ENCODE measurements around the gene MEGF11.

Gene MEGF11

DNA sequence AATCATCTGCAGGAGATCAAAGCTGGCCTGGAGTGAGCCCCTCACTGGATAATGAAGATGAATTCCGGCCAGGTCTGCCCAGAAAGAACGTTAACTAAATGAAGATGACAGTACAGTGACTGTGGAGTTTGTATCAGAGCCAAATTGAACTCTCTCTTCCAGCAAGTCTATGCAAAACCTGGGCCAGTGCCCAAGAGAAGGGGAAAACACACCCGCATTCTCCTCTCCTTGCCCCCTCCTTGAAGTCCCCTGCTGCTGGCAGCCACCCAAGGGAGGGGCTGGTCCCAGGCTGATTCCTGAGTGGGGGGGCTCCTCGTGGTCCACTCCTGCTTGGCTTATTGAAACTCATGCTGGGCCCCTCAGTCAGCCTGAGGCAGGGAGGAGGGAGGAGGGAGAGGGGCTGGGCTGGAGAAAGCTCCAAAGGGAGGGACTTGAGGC is 228.5 kb downstream of the MEGF11 start:
- H3K27ac ChIP-seq = no peak overlapping the region
- H3K4me2 ChIP-seq = peak overlapping the region in 2 of 11 experiments; percentile 12 to 24; a peak in 2 of 22 replicates

DNA sequence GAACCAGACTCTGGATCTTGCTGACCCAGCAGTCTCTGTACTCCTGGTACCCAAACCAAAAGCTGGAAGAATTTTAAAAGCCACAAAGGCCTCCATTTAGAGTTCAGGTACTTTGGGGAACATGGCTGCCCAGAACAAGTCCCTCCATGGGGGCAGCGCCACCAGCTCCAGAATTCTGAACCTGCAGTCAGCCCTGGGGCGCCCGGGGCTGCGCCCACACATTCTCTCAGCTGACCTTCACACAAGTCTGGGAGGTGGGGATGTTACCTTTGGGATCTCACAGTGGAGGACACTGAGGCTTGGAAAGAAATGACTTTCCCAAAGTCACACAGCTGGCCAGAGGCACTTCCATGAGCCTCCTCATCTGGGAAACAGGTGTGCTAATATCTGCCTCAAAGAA is 229.4 kb downstream of the MEGF11 start:
- no peak overlapping the region for H3K9ac ChIP-seq
- peaks cover 0 to 5% (median 0%) of the 10 kb centered on the region in 10 experiments; a peak in 3 of 20 replicates for H3K4me1 ChIP-seq
- no peak overlapping the region for H3K27ac ChIP-seq
- no peak overlapping the region for H3K4me2 ChIP-seq
- no peak overlapping the region for H3K4me3 ChIP-seq
- H3K36me3 ChIP-seq = no peaks in the 10 kb centered on the region
- TF ChIP-seq Cebpa-rat (IDR thresholded peaks at IDR 0.05) = no peak
- H3K27me3 ChIP-seq = no peaks in the 10 kb centered on the region
- no peaks in the 10 kb centered on the region for H3K9me3 ChIP-seq (replicated peaks in 1 of 11)
- no peaks in the 10 kb centered on the region for H4K20me1 ChIP-seq

More for the DNA sequence above, 228.5 kb downstream of the MEGF11 start:
- TF ChIP-seq Cebpa-rat (IDR thresholded peaks at IDR 0.05) = no peak
- no peaks in the 10 kb centered on the region for H3K36me3 ChIP-seq
- no peak overlapping the region for H3K4me3 ChIP-seq
- H3K9me3 ChIP-seq (replicated peaks in 1 of 11) = no peaks in the 10 kb centered on the region
- no peak overlapping the region for H3K9ac ChIP-seq
- H4K20me1 ChIP-seq = no peaks in the 10 kb centered on the region
- H3K4me1 ChIP-seq = peaks cover 0 to 5% (median 0%) of the 10 kb centered on the region in 10 experiments; a peak in 3 of 20 replicates
- H3K27me3 ChIP-seq = no peaks in the 10 kb centered on the region

DNA sequence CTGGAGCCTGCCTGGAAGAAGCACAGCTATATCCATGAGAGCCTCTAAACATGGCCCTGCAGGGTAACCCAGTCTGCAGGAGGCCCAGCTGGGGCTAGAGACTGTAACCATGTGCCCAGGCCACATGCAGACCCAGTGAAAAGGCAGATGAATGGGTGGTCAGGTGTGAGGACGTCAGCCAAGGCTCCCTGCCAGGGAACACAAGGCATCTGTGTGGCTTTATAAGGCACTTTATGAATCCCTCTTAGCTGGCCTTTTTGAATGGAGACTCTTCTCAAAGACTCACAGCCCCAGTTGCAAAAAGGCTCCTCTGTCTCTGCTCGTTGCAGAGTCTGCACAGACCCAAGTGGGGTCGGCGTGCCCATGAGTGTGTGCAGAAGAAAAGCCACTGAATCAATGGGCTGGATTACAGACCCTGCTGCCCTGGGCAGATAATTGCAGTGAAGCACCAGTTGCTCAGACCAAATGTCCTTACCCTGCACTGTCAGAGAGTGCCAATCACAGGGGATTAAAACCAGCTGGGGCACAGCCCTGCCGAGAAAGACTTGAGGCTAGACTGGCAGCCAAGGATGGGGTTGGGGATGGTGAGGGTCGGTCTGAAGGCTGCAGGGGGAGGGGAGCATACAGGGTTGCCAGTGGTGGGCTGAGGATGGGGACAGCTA is 230.1 kb downstream of the MEGF11 start:
- no peak for TF ChIP-seq Cebpa-rat (IDR thresholded peaks at IDR 0.05)
- Histone ChIP-seq H3K9me3 (replicated peaks in 1 of 11) (no peaks in the 10 kb centered on the region), H4K20me1 (no peaks in the 10 kb centered on the region), H3K4me3 (no peak overlapping the region), H3K36me3 (no peaks in the 10 kb centered on the region), H3K4me1 (peaks cover 0 to 8% (median under 1%) of the 10 kb centered on the region in 10 experiments; a peak in 7 of 20 replicates), H3K27me3 (no peaks in the 10 kb centered on the region), H3K9ac (no peak overlapping the region), H3K27ac (no peak overlapping the region), H3K4me2 (no peak overlapping the region)

DNA sequence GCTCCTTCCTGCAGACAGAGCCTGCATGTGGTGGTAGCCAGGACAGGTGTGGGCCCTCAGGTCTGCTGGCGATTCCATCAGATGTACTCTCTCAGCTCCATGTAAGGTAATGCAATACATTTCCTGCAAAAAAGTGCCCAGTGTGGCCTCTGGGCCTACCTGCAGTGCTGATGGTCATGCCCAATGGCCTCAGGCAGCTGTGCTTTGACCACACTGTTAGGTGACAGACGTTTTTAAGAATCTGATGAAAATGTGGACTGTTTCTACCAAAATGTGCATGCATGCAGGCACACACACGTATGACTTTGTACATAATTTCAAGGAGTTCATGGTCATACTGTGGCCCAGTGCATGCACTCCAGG is 231.4 kb downstream of the MEGF11 start:
- no peaks in the 10 kb centered on the region; a peak in 1 of 22 replicates for H4K20me1 ChIP-seq
- H3K4me2 ChIP-seq = no peak overlapping the region
- no peaks in the 10 kb centered on the region for H3K27me3 ChIP-seq
- H3K9ac ChIP-seq = no peak overlapping the region
- no peaks in the 10 kb centered on the region for H3K9me3 ChIP-seq (replicated peaks in 1 of 11)
- H3K4me1 ChIP-seq = peaks cover 0 to 21% (median 11%) of the 10 kb centered on the region in 10 experiments; a peak in 13 of 20 replicates
- no peak overlapping the region for H3K27ac ChIP-seq
- TF ChIP-seq Cebpa-rat (IDR thresholded peaks at IDR 0.05) = no peak
- H3K4me3 ChIP-seq = no peak overlapping the region
- H3K36me3 ChIP-seq = no peaks in the 10 kb centered on the region

DNA sequence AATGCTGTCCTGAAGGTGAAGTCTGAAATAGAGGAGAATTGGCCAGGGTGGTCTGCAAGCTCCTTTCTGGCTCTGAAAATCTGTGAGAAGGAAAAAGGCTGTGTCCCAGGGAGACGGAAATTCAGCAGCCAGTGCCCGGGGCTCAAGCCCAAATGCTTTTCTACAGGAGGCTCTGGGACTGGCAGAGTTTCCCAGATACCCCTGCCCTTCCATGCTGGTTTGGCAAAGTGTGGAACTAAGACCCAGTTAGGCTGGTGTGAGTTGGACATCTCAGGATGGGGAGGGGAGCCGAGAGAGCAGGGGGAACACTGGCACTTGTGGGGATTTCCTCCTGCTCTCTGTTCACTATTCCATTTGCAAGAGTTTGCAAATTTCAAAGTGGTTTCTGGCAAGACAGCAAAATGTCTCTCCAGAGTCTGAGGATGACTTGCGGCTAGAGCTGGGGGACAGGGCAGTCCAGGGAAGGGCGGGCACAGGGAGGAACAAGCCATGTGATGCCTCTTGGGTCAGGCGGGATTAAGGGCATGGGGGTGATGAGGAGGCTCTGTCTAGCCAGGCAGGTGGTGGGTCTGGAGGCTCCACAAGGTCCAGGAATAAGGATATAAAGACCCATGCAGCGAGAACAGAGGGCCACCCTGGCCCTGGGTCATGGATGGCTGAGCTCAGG is 231.9 kb downstream of the MEGF11 start:
- H3K27ac ChIP-seq = no peak overlapping the region
- no peak overlapping the region for H3K4me2 ChIP-seq
- TF ChIP-seq Cebpa-rat (IDR thresholded peaks at IDR 0.05) = no peak
- H3K36me3 ChIP-seq = no peaks in the 10 kb centered on the region
- H3K4me1 ChIP-seq = peaks cover 0 to 23% (median 11%) of the 10 kb centered on the region in 10 experiments; a peak in 13 of 20 replicates
- no peak overlapping the region for H3K4me3 ChIP-seq
- no peak overlapping the region for H3K9ac ChIP-seq
- H4K20me1 ChIP-seq = no peaks in the 10 kb centered on the region; a peak in 1 of 22 replicates
- no peaks in the 10 kb centered on the region for H3K27me3 ChIP-seq
- H3K9me3 ChIP-seq (replicated peaks in 1 of 11) = no peaks in the 10 kb centered on the region

DNA sequence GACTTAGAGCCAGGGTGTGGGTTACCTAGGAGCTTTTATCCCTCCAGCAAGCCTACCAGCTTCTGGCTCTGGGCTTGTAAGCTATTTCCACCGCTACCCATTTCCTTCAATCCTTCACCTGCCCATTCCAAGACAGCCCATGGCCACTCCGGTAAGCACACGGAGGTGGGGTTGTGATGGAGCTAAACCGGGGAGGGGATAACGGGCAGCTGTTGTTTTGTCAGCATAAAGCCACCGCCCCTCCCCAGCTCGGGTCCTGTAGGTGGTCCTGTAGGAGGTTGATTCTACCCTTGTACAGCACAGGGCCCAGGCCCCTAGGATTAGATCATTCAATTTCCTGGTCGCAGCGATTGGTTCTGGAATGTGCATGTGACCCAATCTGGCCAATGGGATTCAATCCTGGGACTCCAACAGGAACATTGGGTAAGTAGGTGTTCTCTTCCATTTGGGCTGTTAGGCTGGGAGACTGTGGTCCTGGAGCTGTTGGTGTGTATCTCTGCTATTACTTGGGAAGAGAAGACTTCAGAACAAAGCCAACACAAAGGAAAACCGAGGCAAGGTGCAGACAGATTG is 233.6 kb downstream of the MEGF11 start:
- H3K27me3 ChIP-seq = no peaks in the 10 kb centered on the region
- TF ChIP-seq Cebpa-rat (IDR thresholded peaks at IDR 0.05) = no peak
- no peak overlapping the region for H3K4me2 ChIP-seq

DNA sequence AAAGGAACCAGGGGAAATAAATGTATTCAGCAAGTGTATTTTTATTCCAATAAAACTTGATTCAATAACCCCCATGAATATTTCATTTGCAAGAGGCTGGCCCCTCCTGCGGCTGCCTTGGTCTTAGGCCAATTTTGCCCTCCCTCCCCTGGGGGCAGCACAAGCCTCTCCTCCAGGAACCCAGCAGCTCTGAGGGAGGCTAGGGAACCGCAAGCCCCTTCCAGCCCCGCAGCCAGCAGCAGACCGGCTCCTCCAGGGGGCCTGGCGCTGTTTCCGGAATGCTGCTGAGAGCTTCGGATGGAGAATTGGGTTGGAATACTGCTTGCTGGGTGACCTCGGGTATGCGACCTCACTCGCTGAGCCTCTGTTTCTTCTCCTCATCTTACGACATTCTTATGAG is 234.2 kb downstream of the MEGF11 start:
- no peak overlapping the region for H3K9ac ChIP-seq
- H3K36me3 ChIP-seq = no peaks in the 10 kb centered on the region
- no peak overlapping the region for H3K27ac ChIP-seq
- no peaks in the 10 kb centered on the region; a peak in 1 of 22 replicates for H4K20me1 ChIP-seq
- TF ChIP-seq Cebpa-rat (IDR thresholded peaks at IDR 0.05) = no peak
- no peak overlapping the region for H3K4me2 ChIP-seq
- H3K4me3 ChIP-seq = no peak overlapping the region
- H3K9me3 ChIP-seq (replicated peaks in 1 of 11) = no peaks in the 10 kb centered on the region
- no peaks in the 10 kb centered on the region for H3K27me3 ChIP-seq
- H3K4me1 ChIP-seq = peaks cover 6 to 31% (median 21%) of the 10 kb centered on the region in 10 experiments; a peak in 17 of 20 replicates

More for the DNA sequence above, 233.6 kb downstream of the MEGF11 start:
- no peak overlapping the region for H3K9ac ChIP-seq
- no peaks in the 10 kb centered on the region for H3K9me3 ChIP-seq (replicated peaks in 1 of 11)
- H3K4me3 ChIP-seq = no peak overlapping the region
- no peaks in the 10 kb centered on the region; a peak in 1 of 22 replicates for H4K20me1 ChIP-seq
- no peaks in the 10 kb centered on the region for H3K36me3 ChIP-seq
- H3K4me1 ChIP-seq = peaks cover 2 to 26% (median 16%) of the 10 kb centered on the region in 10 experiments; a peak in 17 of 20 replicates
- no peak overlapping the region for H3K27ac ChIP-seq

DNA sequence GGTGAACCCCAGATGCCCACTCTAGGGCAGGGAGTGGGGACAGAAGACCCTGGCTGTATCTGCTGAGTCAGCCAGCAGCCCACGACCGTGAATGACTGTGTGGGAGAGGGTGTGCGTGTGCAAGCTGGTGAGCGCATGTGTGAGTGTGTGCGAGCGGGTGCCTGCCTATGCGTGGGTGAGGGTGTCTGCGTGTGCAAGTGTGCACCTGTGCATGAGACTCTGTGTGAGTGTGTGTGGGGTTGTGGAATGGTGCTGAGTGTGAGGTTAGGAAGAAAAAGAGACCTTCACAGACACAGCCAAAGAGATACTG is 235.1 kb downstream of the MEGF11 start:
- Histone ChIP-seq H3K36me3 (no peaks in the 10 kb centered on the region), H3K4me1 (peaks cover 6 to 40% (median 30%) of the 10 kb centered on the region in 10 experiments; a peak in 17 of 20 replicates), H3K4me2 (peak overlapping the region in 7 of 11 experiments; percentile 19 to 61 (median 45); a peak in 9 of 22 replicates), H3K9me3 (replicated peaks in 1 of 11) (no peaks in the 10 kb centered on the region), H3K4me3 (no peak overlapping the region), H3K27ac (0 out of 22 replicates have a peak overlapping the region, but pooled peaks of 1 of the 11 experiments have one; percentile 17), H4K20me1 (no peaks in the 10 kb centered on the region; a peak in 1 of 22 replicates), H3K27me3 (no peaks in the 10 kb centered on the region), H3K9ac (no peak overlapping the region)
- no peak for TF ChIP-seq Cebpa-rat (IDR thresholded peaks at IDR 0.05)

DNA sequence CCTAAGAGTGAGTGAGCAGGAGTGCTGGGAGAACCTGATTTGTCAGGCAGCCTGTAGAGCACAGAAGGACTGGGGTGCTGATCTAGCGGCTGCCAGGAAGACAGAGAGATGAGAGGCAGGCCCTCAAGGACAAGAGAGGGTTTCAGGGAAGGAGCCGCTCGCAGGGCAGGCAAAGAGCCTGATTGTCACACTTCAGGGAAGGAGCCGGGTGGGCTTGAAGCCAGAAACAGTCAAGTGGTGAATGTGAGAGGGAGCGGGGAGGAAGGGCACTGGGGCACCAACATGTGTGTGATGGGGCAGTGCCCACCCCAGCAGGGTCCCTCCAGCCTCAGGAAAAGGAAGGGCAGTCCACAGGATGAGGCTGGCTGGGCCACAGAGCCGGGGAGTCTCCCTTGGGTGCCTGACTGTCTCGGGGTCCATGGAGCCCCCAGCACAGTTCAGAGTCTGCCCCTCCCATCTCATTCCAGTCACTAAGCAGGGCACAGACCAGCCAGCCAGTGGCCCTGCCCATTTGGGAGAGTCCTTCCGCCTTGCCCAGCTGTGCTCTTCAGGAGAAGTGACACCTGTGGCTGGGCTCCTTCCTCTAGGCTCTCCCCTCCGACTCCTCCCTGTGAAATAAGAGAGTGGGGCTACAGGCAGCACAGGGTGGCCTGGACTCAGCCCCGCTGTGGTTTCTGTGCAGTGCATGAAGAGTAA is 235.6 kb downstream of the MEGF11 start:
- no peaks in the 10 kb centered on the region for H3K27me3 ChIP-seq
- H3K9me3 ChIP-seq (replicated peaks in 1 of 11) = no peaks in the 10 kb centered on the region
- H3K27ac ChIP-seq = 0 out of 22 replicates have a peak overlapping the region, but pooled peaks of 1 of the 11 experiments have one; percentile 17
- H3K9ac ChIP-seq = no peak overlapping the region; a peak in 1 of 22 replicates
- H3K36me3 ChIP-seq = no peaks in the 10 kb centered on the region
- H3K4me1 ChIP-seq = peaks cover 6 to 45% (median 35%) of the 10 kb centered on the region in 10 experiments; a peak in 17 of 20 replicates
- no peak for TF ChIP-seq Cebpa-rat (IDR thresholded peaks at IDR 0.05)
- H3K4me3 ChIP-seq = no peak overlapping the region
- no peaks in the 10 kb centered on the region; a peak in 1 of 22 replicates for H4K20me1 ChIP-seq
- peak overlapping the region in 8 of 11 experiments; percentile 19 to 61 (median 43); a peak in 16 of 22 replicates for H3K4me2 ChIP-seq

Data from BLaER1 treated with 17β-estradiol and CSF1 and Interleukin-3, amounts not matched to agents 10 nM and 100 nM (cell line).